HG03457 (cell line): Measurements from ENCODE around the gene SEC61B.

Experiments
- ATAC-seq: cut with Tn5 transposase; IDR thresholded peaks from one replicate; pipeline ENCODE4 v1.9.1; 2021; ENCODE audit warnings: moderate number of reproducible peaks; ENCODE audit not compliant: unreplicated experiment

SEC61B gene

DNA sequence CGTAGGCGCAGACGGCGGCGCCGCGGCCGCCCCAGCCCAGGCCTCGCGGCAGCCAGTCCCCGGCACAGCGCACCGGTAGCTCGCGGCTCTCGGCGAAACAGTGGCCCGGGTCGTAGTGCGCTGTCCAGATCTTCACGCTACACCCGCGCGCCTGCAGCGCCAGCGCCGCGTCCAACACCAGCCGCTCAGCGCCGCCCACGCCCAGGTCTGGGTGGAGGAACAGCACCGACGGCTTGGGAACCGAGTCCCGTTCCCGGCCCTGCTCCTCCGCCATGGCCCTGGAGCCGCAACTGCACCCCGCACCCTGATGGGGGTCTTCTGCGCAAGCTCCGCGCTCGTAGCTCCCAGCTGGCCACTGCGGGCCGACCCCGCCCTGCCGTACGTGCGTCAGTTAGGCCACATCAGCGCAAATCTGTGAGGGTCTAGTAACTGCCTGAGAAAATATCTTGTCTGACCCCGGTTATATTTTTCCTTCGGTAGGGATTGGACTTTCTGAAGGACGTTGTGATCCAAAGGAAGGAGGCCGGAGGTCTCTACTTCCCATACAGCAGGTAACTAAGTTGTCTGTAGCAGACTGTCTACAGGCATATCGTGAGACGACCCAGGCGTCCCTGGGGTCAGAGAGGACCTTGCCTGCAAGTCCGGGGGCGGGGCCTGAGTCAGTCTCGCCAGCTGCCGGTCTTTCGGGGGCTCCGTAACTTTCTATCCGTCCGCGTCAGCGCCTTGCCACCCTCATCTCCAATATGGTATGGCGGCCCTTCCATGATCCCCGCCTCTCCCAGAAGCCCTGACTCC is at the start of gene SEC61B, which contains the start of gene ALG2:
Gene SEC61B (plus strand): TSS at position 662 of the 795 bp plus-strand sequence. CDS start 82 bp downstream, at position 744.
Gene ALG2 (minus strand): TSS at position 322 of the 795 bp plus-strand sequence. CDS start 48 bp downstream, at position 274.
- ATAC-seq: peak; percentile 71

DNA sequence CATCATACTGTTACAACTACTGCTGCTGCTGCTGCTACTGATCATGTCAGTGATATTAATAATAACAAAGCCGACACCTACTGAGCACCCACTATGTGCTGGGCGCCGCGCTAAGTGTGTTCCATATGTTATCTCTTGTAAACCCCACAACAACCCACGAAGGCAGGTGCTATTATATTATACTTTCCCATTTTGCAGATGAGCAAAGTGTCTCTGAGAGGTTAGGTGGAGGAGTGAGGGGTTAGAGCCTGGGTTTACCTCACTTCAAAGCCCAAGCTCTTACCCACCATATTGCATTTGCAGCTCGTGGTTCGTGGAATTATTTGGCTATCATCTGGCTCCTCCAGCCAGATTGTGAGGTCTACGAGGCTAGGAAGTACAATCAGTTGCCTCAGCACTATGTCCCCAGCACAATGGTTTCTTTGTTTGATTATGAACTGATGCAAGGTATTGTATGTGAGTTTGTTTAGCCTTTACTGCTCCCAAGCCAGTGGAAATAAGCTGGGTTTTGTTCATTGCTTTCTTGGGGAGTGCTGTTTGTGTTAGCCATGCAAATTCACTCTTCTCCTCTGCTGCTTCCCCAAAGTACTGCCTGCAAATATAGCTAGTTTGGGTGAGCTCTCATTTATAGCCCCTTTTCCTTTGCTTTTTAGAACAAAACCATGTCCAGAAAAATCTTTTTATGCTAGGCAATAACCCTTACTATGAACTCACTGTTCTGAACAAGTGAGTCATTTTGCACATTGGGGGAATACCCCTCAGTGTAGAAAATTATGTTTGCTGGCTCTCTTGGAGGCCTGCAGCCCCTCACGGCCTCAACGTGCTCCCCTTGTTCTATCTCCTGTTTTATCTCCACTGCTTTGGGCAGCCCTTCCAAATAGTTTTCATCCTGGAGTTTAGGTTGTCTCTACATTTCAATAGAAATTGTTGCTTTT is 48.2 kb upstream of the SEC61B start:
- ATAC-seq: no peak

DNA sequence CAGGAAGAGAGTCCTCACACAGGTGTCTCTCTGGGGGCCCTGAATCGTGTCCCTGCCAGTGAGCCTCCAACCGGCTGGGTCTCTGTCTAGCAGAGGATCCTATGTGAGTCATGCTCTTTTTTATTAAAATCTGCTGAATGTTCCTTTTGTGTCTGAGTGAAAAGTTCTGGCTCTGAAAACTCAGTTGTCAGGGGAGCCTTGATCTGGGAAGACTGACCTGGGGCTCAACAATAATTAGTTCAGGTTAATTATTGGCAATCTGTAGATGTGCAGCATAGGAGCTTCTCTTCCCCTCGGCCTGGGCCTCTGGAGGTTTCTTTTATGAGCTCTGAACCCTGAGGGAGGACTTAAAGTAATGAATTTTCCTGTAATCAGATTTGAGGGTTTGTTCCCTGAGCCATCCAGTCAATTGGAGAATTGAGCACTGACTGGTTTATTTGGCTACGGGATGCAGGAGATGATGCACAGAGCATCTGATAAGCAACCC is 45.5 kb upstream of the SEC61B start:
- ATAC-seq: no peak

- ATAC-seq: no peak
Observed at GRCh38 chr9:99177576-99178366, 44.3 kb upstream of the SEC61B start.

- no peak for ATAC-seq
Observed at GRCh38 chr9:99178912-99179872, 42.9 kb upstream of the SEC61B start.

DNA sequence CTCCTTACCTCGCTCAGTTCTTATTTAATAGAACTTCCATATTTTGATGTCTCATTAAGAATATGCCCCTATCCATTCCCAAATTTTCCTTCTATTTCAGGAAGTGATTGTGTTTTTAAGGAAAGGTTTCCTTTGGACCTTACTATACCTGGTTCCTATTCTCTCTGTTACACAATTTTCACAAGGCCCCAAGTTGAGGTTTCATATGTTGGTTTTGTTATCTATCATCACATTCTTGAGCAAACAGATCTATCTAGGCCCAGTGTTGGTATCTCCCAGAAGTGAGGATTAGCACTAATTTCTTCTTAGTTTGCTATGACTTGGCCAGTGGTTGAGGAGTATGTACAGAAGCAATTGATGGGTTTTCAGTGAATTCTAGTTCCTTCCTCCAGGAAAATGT is 41.9 kb upstream of the SEC61B start:
- no peak for ATAC-seq

- no peak for ATAC-seq
Observed at GRCh38 chr9:99180662-99181061, 41.4 kb upstream of the SEC61B start.

- ATAC-seq: no peak
Observed at GRCh38 chr9:99181206-99181605, 40.9 kb upstream of the SEC61B start.

GRCh38 chr9:99181621-99182020 is 40.5 kb upstream of the SEC61B start:
- ATAC-seq: peak; percentile 41

- no peak for ATAC-seq
Observed at GRCh38 chr9:99182356-99182755, 39.7 kb upstream of the SEC61B start.

DNA sequence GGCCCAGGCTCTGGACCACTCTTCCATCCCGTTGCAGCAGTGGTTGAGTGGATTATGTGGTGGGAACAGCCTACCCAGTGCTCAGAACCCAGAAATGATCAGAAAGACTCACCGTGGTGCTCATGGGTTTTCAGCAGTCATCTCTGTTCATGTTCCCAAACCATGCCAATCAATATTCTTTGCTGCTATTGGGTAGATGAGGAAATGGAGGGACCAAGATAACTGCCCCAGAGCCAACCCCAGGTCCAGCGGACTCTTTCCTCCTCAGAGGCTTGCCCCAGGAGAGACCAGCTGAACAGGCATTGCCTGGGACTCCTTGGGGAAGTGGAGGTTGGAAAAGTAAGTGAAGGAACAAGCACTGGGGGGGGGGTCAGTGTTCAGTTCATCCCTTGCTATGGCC is 38.5 kb upstream of the SEC61B start:
- ATAC-seq: no peak

GRCh38 chr9:99184110-99184474 is 38.0 kb upstream of the SEC61B start:
- ATAC-seq: no peak

DNA sequence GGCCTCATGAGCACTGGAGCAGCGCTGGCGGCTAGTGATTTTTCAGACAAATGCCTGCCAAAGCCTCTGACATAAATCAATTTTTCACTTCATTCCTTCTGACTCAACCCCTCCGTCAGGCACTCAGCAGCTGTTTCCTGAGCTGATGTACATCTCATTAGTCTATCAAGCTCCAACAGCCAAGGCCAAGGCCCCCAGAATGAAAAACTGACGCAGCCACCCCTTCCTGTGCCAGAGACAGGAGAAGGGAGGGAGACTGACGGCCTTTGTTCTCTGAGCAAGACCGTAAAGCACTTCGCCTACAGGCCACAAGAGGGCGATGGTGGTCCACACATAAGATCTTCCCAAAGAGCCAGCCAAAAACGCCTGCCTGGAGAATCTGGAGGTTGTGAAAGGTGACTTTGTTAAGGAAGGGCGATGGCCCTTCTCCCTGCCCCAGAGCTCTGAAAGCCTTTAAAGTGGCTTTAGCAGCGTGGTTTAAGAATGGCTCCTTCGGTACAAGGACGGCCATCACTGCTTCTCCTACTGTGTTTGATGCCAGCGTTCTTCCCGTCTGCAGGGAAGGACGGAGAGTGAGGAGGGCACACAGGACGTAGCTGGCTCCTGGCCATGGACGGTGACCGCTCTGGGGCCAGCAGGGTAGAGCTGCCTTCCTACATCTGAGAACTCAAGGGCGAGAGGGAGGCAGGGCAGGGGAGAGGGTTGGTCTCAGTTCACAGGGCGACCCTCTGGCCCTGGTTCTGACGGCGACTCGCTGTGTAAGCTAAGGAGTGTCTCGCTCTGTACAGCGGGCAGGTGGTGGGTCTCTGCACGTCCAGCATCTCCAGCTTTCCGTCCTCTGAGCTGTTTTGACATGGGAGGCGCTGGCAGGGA is 37.4 kb upstream of the SEC61B start:
- ATAC-seq: peak; percentile 35

DNA sequence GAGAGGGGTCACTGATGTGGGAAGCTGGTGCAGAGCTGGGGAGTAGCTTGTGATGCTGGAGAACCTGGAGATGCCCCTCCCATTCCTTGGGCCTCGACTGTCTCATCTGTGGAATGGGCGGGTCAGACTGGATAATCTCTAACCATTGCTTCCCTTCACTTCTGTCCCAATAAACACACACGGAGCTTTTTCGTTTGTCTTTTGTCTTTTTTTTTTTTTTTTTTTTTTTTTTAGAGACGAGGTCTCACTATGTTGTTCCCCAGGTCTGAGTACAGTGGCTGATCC is 36.8 kb upstream of the SEC61B start:
- ATAC-seq: no peak

DNA sequence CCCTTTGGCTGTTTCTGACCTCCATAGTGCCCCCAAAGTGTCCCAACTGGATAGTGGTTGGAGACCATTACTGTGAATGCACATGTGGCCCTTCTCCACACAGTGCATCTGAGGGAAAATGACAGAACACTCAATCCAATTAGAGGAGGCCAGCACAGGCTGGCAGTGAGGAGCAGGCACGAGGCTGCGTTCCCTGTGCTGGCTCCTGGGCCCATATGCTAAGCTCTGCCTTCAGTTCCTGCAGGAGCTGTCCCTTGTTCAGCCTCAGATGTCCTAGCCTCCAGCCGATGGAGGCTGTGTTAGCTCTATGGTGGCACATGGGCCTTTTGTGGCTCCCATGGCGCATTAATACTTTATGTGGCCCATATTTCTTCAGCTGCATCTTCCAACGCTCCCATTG is 36.1 kb upstream of the SEC61B start:
- no peak for ATAC-seq

DNA sequence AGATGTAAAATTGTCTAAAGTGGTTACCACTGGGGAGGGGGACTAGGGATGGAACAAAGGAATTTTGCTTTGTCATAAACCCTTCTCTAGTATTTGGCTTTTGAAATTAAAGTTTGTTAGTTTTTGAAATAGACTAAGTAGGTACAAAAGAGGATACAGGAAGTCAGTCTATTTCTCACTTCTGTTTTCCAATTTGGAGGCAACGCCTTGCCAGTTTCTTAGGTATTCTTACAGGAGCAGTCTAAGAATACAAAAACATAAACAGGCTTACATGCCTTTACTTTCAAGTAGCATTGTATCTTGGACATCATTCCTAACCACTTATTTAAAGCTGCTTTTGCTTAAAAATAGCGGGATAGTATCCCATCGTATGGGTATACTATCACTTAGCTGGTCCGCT is 34.8 kb upstream of the SEC61B start:
- no peak for ATAC-seq

DNA sequence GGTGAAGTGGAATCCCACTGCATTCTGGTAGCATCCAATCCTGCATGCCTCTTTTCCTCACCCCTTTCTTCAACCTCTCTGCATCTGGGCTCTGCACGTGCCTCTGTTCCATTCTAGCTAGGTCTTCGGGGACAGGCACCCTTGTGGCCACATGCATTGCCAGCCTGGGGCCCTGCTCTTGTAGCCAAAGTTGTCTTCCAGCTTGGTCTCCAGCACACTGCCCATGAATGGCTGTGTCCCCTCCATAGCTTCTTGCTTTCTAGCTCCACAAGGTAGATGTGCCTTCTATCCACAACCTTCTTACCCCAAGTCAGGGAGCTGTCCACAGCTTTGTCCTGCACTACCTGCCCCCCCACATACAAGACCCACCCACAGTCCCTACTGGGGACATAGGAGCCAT is 32.9 kb upstream of the SEC61B start:
- ATAC-seq: no peak

DNA sequence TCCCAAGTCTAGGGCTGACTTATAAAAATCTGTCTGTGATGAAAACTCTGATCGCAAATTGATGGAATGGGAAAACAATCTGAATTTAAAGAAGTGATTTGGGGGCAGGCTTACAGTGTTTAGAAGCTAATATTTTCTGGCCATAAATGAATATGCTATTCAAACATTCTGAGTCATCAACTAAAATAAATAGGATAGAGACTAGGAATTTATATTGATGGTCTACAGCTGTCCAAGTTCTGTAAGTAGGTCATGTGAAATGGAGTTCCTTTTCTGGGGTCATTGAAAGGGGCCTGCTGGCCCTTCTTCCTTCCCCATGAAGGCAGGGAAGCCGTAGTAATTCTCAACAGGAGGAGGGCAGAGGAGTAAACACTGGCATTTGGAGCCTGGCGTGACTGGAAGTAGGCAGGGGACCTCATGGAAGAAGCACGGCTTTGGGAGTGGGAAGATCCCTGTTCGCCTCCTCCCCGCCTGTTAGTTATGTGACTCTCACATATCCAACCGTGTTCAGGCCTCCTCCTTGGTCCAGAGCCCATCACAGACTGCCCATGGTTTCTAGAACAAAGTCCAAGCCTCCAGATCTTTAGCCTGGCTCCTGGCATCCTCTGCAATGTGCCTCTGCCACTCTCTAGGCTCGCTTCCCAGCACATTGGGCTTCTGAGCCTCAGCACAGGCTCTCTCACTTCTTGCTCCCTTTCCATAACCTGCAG is 32.0 kb upstream of the SEC61B start:
- ATAC-seq: no peak
